OCI-LY3 (cell line): ENCODE data around the gene CACNA1F.
"Not testable (repeated sequence)": the region's sequence is repeated elsewhere in the genome, so short reads cannot be mapped to it uniquely, and the experiment has no call there.

ENCODE experiments used
- H2AFZ ChIP-seq: fragments of 200-600, 300-600 bp; shearing (Covaris generic); 2 replicates; pipeline ENCODE4 v1.6.0; 2014; ENCODE audit warnings: antibody characterized with exemption, low read depth, low read length
- H3K27ac ChIP-seq: fragments of 200-600, 300-600 bp; sonication (generic); 2 replicates; pipeline ENCODE4 v1.5.1; 2014; ENCODE audit warnings: mild to moderate bottlenecking, low read length, moderate library complexity, mixed read lengths
- H3K27me3 ChIP-seq: fragments of 200-600, 300-600 bp; sonication (generic); 2 replicates; pipeline ENCODE4 v1.6.1; 2014; ENCODE audit warnings: low read depth, low read length, mixed read lengths
- H3K36me3 ChIP-seq: fragments of 200-600, 300-600 bp; sonication (generic); replicated peaks from 2 replicates; pipeline ENCODE3; 2014; ENCODE audit warnings: low read depth, low read length, mixed read lengths
- H3K4me1 ChIP-seq: fragments of 300-600, 200-600 bp; sonication (generic); 2 replicates; pipeline ENCODE4 v1.6.1; 2014; ENCODE audit warnings: low read length, mixed read lengths
- H3K4me2 ChIP-seq: fragments of 200-600, 300-600 bp; sonication (generic); 2 replicates; pipeline ENCODE4 v1.6.1; 2014; ENCODE audit warnings: low read length, mixed read lengths
- H3K4me3 ChIP-seq: fragments of 300-600, 200-600 bp; sonication (generic); 2 replicates; pipeline ENCODE4 v1.5.1; 2014; ENCODE audit warnings: antibody characterized with exemption, mild to moderate bottlenecking, low read length, moderate library complexity
- H3K79me2 ChIP-seq: fragments of 300-600, 200-600 bp; shearing (Covaris generic); 2 replicates; pipeline ENCODE4 v1.6.1; 2014; ENCODE audit warnings: mild to moderate bottlenecking, low read length, mixed read lengths
- H3K9ac ChIP-seq: fragments of 300-600, 200-600 bp; shearing (Covaris generic); 2 replicates; pipeline ENCODE4 v1.6.0; 2014; ENCODE audit warnings: mild to moderate bottlenecking, low read length, moderate library complexity
- H3K9me3 ChIP-seq: fragments of 200-600, 300-600 bp; shearing (Covaris generic); 2 replicates; pipeline ENCODE4 v1.6.1; 2014; ENCODE audit warnings: low read length, mixed read lengths; ENCODE audit not compliant: insufficient read depth
- H4K20me1 ChIP-seq: fragments of 200-600, 300-600 bp; sonication (generic); 2 replicates; pipeline ENCODE4 v1.6.1; 2016; ENCODE audit warnings: low read length, mixed read lengths; ENCODE audit not compliant: insufficient read depth
- EZH2phosphoT487 ChIP-seq: fragments of 200-600 bp; shearing (Covaris generic); IDR thresholded peaks from 2 replicates; pipeline ENCODE4 v1.6.1; 2018; ENCODE audit warnings: antibody characterized with exemption, mixed run types, low read depth
- TF ChIP-seq, protein P1 (sequence below): fragments of 200-600, 300-600 bp; sonication (generic); IDR thresholded peaks from 2 replicates; pipeline ENCODE4 v1.5.1; 2014; ENCODE audit warnings: antibody characterized with exemption, low read length, low read depth

Gene CACNA1F

DNA sequence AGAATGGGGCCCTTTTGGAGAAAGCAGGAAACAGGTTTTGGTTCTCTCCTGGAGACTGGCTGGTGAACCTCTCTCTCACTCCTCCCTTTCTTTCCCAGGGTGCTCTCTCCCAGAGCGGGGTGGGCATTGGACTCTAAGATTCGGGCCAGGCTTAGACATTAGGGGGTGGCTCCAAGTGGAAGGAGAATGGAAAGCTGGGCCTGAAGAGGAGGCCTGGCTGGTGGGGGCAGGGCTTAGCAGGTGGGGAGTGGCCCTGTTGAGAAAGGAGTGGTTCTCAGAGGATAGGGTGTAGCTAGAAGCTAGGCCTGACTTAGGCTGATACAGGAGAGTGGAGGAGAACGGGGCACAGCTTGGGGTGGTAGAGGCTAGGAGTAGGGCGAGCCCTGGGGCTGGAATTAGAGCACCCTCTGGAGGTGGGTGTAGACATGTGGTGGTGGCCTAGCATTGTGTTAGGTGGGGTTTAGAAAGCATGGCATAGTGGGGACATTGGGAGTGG is 55.8 kb downstream of the CACNA1F start:
- TF ChIP-seq EZH2phosphoT487 = no peak
- TF ChIP-seq, protein P1, sequence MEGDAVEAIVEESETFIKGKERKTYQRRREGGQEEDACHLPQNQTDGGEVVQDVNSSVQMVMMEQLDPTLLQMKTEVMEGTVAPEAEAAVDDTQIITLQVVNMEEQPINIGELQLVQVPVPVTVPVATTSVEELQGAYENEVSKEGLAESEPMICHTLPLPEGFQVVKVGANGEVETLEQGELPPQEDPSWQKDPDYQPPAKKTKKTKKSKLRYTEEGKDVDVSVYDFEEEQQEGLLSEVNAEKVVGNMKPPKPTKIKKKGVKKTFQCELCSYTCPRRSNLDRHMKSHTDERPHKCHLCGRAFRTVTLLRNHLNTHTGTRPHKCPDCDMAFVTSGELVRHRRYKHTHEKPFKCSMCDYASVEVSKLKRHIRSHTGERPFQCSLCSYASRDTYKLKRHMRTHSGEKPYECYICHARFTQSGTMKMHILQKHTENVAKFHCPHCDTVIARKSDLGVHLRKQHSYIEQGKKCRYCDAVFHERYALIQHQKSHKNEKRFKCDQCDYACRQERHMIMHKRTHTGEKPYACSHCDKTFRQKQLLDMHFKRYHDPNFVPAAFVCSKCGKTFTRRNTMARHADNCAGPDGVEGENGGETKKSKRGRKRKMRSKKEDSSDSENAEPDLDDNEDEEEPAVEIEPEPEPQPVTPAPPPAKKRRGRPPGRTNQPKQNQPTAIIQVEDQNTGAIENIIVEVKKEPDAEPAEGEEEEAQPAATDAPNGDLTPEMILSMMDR = peak; percentile 19; the same call in 1 of the 2 replicates
- no peak overlapping the region for H2AFZ ChIP-seq
- H3K27ac ChIP-seq = no peak overlapping the region
- H3K27me3 ChIP-seq = no peaks in the 10 kb centered on the region
- peaks cover 4% of the 10 kb centered on the region; the same call in 1 of the 2 replicates for H3K4me1 ChIP-seq
- H4K20me1 ChIP-seq = 0 out of 2 replicates have a peak, but pooled peaks cover 6% of the 10 kb centered on the region
- H3K9me3 ChIP-seq = no peaks in the 10 kb centered on the region
- peaks cover 9% of the 10 kb centered on the region for H3K36me3 ChIP-seq
- H3K4me2 ChIP-seq = no peak overlapping the region
- H3K4me3 ChIP-seq = no peak overlapping the region
- H3K9ac ChIP-seq = no peak overlapping the region
- peaks cover 8% of the 10 kb centered on the region; the same call in 1 of the 2 replicates for H3K79me2 ChIP-seq

GRCh38 chrX:49176421-49177326 is 56.5 kb downstream of the CACNA1F start:
- Histone ChIP-seq H3K9me3 (no peaks in the 10 kb centered on the region), H3K79me2 (peaks cover 8% of the 10 kb centered on the region; the same call in 1 of the 2 replicates), H3K9ac (no peak overlapping the region), H3K4me1 (peaks cover 4% of the 10 kb centered on the region; the same call in 1 of the 2 replicates), H4K20me1 (0 out of 2 replicates have a peak, but pooled peaks cover 6% of the 10 kb centered on the region), H3K36me3 (peaks cover 8% of the 10 kb centered on the region), H3K27ac (no peak overlapping the region), H2AFZ (no peak overlapping the region), H3K4me2 (no peak overlapping the region), H3K4me3 (no peak overlapping the region), H3K27me3 (no peaks in the 10 kb centered on the region)
- no peak for TF ChIP-seq EZH2phosphoT487
- TF ChIP-seq, protein P1 = no peak

- no peak overlapping the region for H3K9ac ChIP-seq
- peaks cover 8% of the 10 kb centered on the region; the same call in 1 of the 2 replicates for H3K79me2 ChIP-seq
- no peak overlapping the region for H3K4me2 ChIP-seq
- H3K9me3 ChIP-seq = no peaks in the 10 kb centered on the region
- no peaks in the 10 kb centered on the region for H3K27me3 ChIP-seq
- TF ChIP-seq EZH2phosphoT487 = no peak
- peaks cover 4% of the 10 kb centered on the region; the same call in 1 of the 2 replicates for H3K4me1 ChIP-seq
- no peak overlapping the region for H2AFZ ChIP-seq
- H3K4me3 ChIP-seq = no peak overlapping the region
- peaks cover 8% of the 10 kb centered on the region for H3K36me3 ChIP-seq
- no peak overlapping the region for H3K27ac ChIP-seq
- 0 out of 2 replicates have a peak, but pooled peaks cover 6% of the 10 kb centered on the region for H4K20me1 ChIP-seq
Observed at GRCh38 chrX:49175435-49176274, 57.5 kb downstream of the CACNA1F start.

GRCh38 chrX:49174723-49175122 is 58.4 kb downstream of the CACNA1F start:
- Histone ChIP-seq H3K4me2 (no peak overlapping the region), H3K27ac (no peak overlapping the region), H3K79me2 (peaks cover 8% of the 10 kb centered on the region; the same call in 1 of the 2 replicates), H3K9me3 (no peaks in the 10 kb centered on the region), H3K27me3 (no peaks in the 10 kb centered on the region), H3K9ac (no peak overlapping the region), H3K36me3 (peaks cover 8% of the 10 kb centered on the region), H2AFZ (no peak overlapping the region), H4K20me1 (0 out of 2 replicates have a peak, but pooled peaks cover 6% of the 10 kb centered on the region), H3K4me3 (no peak overlapping the region), H3K4me1 (peaks cover 4% of the 10 kb centered on the region; the same call in 1 of the 2 replicates)
- TF ChIP-seq, protein P1 = no peak
- TF ChIP-seq EZH2phosphoT487 = no peak

GRCh38 chrX:49173544-49173943 is 59.6 kb downstream of the CACNA1F start:
- H3K36me3 ChIP-seq, H3K27ac ChIP-seq, H3K9ac ChIP-seq, H3K9me3 ChIP-seq, H3K4me3 ChIP-seq, H4K20me1 ChIP-seq, H3K79me2 ChIP-seq, H3K27me3 ChIP-seq, H3K4me2 ChIP-seq, H3K4me1 ChIP-seq, H2AFZ ChIP-seq: not testable (repeated sequence)
